H1 (cell line): Measurements from ENCODE around the gene APBA2. TPM values are rescaled to one million over a fixed set of nuclear protein-coding genes. Genes with fewer than 3 reads are reported as not detected.

ENCODE experiments used
- CTCF ChIA-PET: fragments of 300-600 bp; sonication (Branson Sonifier 250); formaldehyde crosslinking; loops from one replicate; lab custom pipeline; 2021; ENCODE audit not compliant: partially characterized antibody; lab: Charles Lee
- POLR2A ChIA-PET: fragments of 300-600 bp; sonication (Branson Sonifier 250); formaldehyde crosslinking; loops from one replicate; lab custom pipeline; 2021; ENCODE audit warnings: inconsistent platforms; ENCODE audit not compliant: partially characterized antibody; lab: Charles Lee
- DNase-seq, 2 experiments: peaks; one replicate each; pipeline versions ENCODE4 v3.0.0 to v3.0.0-alpha.2; 2010 to 2022; ENCODE audit warnings: low spot score in 2 of 2, low read depth in 1 of 2, mixed read lengths in 1 of 2
- FAIRE-seq: peaks from 2 replicates; lab custom pipeline; 2011; peaks lifted over from hg19 to GRCh38; lab: Jason Lieb, UNC
- H2AFZ ChIP-seq: 2 replicates; pipeline ENCODE4 v1.8.1; 2012; ENCODE audit warnings: low read length, inconsistent platforms
- H2AK5ac ChIP-seq: 2 replicates; pipeline ENCODE4 v1.6.1; 2013; ENCODE audit warnings: low read depth, low read length
- H2BK120ac ChIP-seq: replicated peaks from 2 replicates; pipeline ENCODE3; 2013; ENCODE audit warnings: low read depth, low read length, inconsistent platforms
- H2BK12ac ChIP-seq: 2 replicates; pipeline ENCODE4 v1.6.1; 2013; ENCODE audit warnings: low read depth, low read length
- H2BK15ac ChIP-seq: 2 replicates; pipeline ENCODE4 v1.6.1; 2013; ENCODE audit warnings: low read length
- H2BK20ac ChIP-seq: 2 replicates; pipeline ENCODE4 v1.6.1; 2013; ENCODE audit warnings: low read length
- H2BK5ac ChIP-seq: 2 replicates; pipeline ENCODE4 v1.6.1; 2013; ENCODE audit warnings: low read depth, low read length
- H3K14ac ChIP-seq: 2 replicates; pipeline ENCODE4 v1.6.1; 2013; ENCODE audit warnings: inconsistent platforms; ENCODE audit not compliant: insufficient read length
- H3K18ac ChIP-seq: 2 replicates; pipeline ENCODE4 v1.6.1; 2013; ENCODE audit warnings: low read length; ENCODE audit errors: extremely low read depth
- H3K23ac ChIP-seq: 2 replicates; pipeline ENCODE4 v1.6.1; 2013; ENCODE audit warnings: inconsistent platforms; ENCODE audit not compliant: insufficient read length
- H3K23me2 ChIP-seq: 2 replicates; pipeline ENCODE4 v1.6.1; 2013; ENCODE audit warnings: low read depth, low read length
- H3K27ac ChIP-seq: 2 replicates; pipeline ENCODE4 v1.6.1; 2011; ENCODE audit warnings: low read depth, low read length, inconsistent platforms
- H3K27me3 ChIP-seq, 4 experiments: replicated peaks in 1 of 4; 1 replicate in 1 of 4; 2 replicates in 3 of 4; pipeline versions ENCODE4 v1.6.1 to v1.8.1; 2011 to 2013; ENCODE audit warnings: low read length in 3 of 4, mild to moderate bottlenecking in 3 of 4, inconsistent platforms in 2 of 4, mixed read lengths in 2 of 4, moderate library complexity in 1 of 4; ENCODE audit not compliant: control insufficient read depth in 3 of 4, insufficient read depth in 3 of 4; ENCODE audit errors: extremely low read depth in 1 of 4
- H3K36me3 ChIP-seq, 4 experiments: 2 replicates each; pipeline versions ENCODE4 v1.6.1 to v1.8.1; 2011 to 2013; ENCODE audit warnings: mild to moderate bottlenecking in 4 of 4, low read length in 3 of 4, moderate library complexity in 2 of 4, control low read depth in 1 of 4, inconsistent platforms in 1 of 4; ENCODE audit not compliant: insufficient read depth in 4 of 4, control insufficient read depth in 2 of 4
- H3K4ac ChIP-seq: replicated peaks from 2 replicates; pipeline ENCODE3; 2013; ENCODE audit warnings: low read length, low read depth, mixed read lengths, inconsistent platforms; ENCODE audit not compliant: insufficient read length
- H3K4me1 ChIP-seq, 4 experiments: replicated peaks in 1 of 4; 1 replicate in 1 of 4; 2 replicates in 3 of 4; pipeline versions ENCODE4 v1.6.1 to v1.8.1; 2011 to 2013; ENCODE audit warnings: low read length in 3 of 4, inconsistent platforms in 2 of 4, mixed read lengths in 1 of 4; ENCODE audit not compliant: insufficient read depth in 4 of 4, control insufficient read depth in 3 of 4
- H3K4me2 ChIP-seq, 2 experiments: 2 replicates each; pipeline versions ENCODE4 v1.6.1 to v1.8.1; 2011 to 2013; ENCODE audit warnings: low read depth in 2 of 2, low read length in 2 of 2, control low read depth in 1 of 2, inconsistent platforms in 1 of 2, mild to moderate bottlenecking in 1 of 2; ENCODE audit not compliant: insufficient read depth in 1 of 2
- H3K4me3 ChIP-seq, 4 experiments: fragments of 200-600, 300-600 bp in 1 of 4; sonication (generic), shearing (Covaris generic), sonication (Bioruptor Twin) in 1 of 4; 2 replicates each; pipeline versions ENCODE4 v1.5.1 to v1.8.1; 2011 to 2016; ENCODE audit warnings: low read length in 4 of 4, low read depth in 3 of 4, control low read depth in 2 of 4, inconsistent platforms in 2 of 4, mild to moderate bottlenecking in 2 of 4, mixed read lengths in 1 of 4, moderate library complexity in 1 of 4; ENCODE audit not compliant: insufficient read depth in 2 of 4; ENCODE audit errors: extremely low read depth in 1 of 4
- H3K56ac ChIP-seq: replicated peaks from 2 replicates; pipeline ENCODE3; 2013; ENCODE audit warnings: low read depth, mild to moderate bottlenecking, mixed read lengths, low read length, inconsistent platforms; ENCODE audit not compliant: insufficient read length
- H3K79me1 ChIP-seq: 2 replicates; pipeline ENCODE4 v1.6.1; 2013; ENCODE audit warnings: low read depth, low read length, control low read depth
- H3K79me2 ChIP-seq, 2 experiments: 2 replicates each; pipeline versions ENCODE4 v1.6.1 to v1.8.1; 2012 to 2013; ENCODE audit warnings: low read length in 2 of 2, mild to moderate bottlenecking in 2 of 2, inconsistent platforms in 1 of 2; ENCODE audit not compliant: insufficient read depth in 2 of 2, control insufficient read depth in 1 of 2
- H3K9ac ChIP-seq, 4 experiments: replicated peaks in 1 of 4; 1 replicate in 1 of 4; 2 replicates in 3 of 4; pipeline versions ENCODE4 v1.6.1 to v1.8.1; 2011 to 2013; ENCODE audit warnings: low read depth in 3 of 4, low read length in 3 of 4, control low read depth in 2 of 4, mild to moderate bottlenecking in 2 of 4, moderate library complexity in 2 of 4, inconsistent platforms in 1 of 4; ENCODE audit errors: extremely low read depth in 1 of 4
- H3K9me3 ChIP-seq, 2 experiments: 2 replicates each; pipeline versions ENCODE4 v1.6.1 to v1.8.1; 2012 to 2013; ENCODE audit warnings: mild to moderate bottlenecking in 2 of 2, moderate library complexity in 2 of 2, control low read depth in 1 of 2, inconsistent platforms in 1 of 2, low read depth in 1 of 2, low read length in 1 of 2, mixed read lengths in 1 of 2; ENCODE audit not compliant: insufficient read depth in 2 of 2
- H4K20me1 ChIP-seq, 2 experiments: replicated peaks in 1 of 2; 2 replicates each; pipeline versions ENCODE3 to v1.8.1; 2011 to 2013; ENCODE audit warnings: inconsistent platforms in 2 of 2, low read length in 2 of 2, mild to moderate bottlenecking in 1 of 2; ENCODE audit not compliant: insufficient read depth in 2 of 2, control insufficient read depth in 1 of 2
- H4K5ac ChIP-seq: 2 replicates; pipeline ENCODE4 v1.6.1; 2013; ENCODE audit warnings: low read length, low read depth, mixed read lengths, inconsistent platforms; ENCODE audit not compliant: insufficient read length
- H4K8ac ChIP-seq: 2 replicates; pipeline ENCODE4 v1.8.0; 2013; ENCODE audit warnings: mild to moderate bottlenecking, moderate library complexity, low read length, inconsistent platforms; ENCODE audit not compliant: insufficient read depth; ENCODE audit errors: extremely low read depth
- H4K91ac ChIP-seq: replicated peaks from 2 replicates; pipeline ENCODE3; 2013; ENCODE audit warnings: low read length, mixed read lengths, inconsistent platforms; ENCODE audit not compliant: insufficient read length
- GABPA ChIP-seq: IDR thresholded peaks from 2 replicates; pipeline ENCODE4 v1.6.1; 2011; ENCODE audit warnings: mild to moderate bottlenecking, low read length, moderate library complexity, borderline replicate concordance; ENCODE audit not compliant: insufficient read depth
- RBBP5 ChIP-seq: IDR thresholded peaks from 2 replicates; pipeline ENCODE4 v1.7.1; 2012; ENCODE audit warnings: low read depth, mild to moderate bottlenecking, inconsistent platforms, low read length, moderate library complexity, borderline replicate concordance
- SIN3A ChIP-seq, 2 experiments: IDR thresholded peaks in 1 of 2; conservative IDR thresholded peaks in 1 of 2; 2 replicates each; pipeline ENCODE4 v1.6.1; 2011 to 2012; ENCODE audit warnings: low read length in 2 of 2, improper control_type of control experiment in 1 of 2, low read depth in 1 of 2, mild to moderate bottlenecking in 1 of 2
- SIX5 ChIP-seq: IDR thresholded peaks from 2 replicates; pipeline ENCODE4 v1.6.1; 2011; ENCODE audit warnings: mild to moderate bottlenecking, low read depth, low read length
- TAF7 ChIP-seq: optimal IDR thresholded peaks from 2 replicates; pipeline ENCODE3; 2011; ENCODE audit warnings: low read depth, mild to moderate bottlenecking, inconsistent platforms, low read length, moderate library complexity, borderline replicate concordance
- WGBS, 2 experiments: shearing (Covaris generic) in 1 of 2; methylation state at CpG; one replicate each; pipeline versions ENCODE4 v1.1.6 to v1.1.7; 2013 to 2015; ENCODE audit warnings: low lambda C conversion rate in 2 of 2, mixed read lengths in 2 of 2, inconsistent platforms in 1 of 2, low coverage in 1 of 2, missing lambda C conversion rate in 1 of 2; ENCODE audit not compliant: insufficient replicate concordance in 2 of 2, insufficient coverage in 1 of 2, insufficient read length in 1 of 2; ENCODE audit errors: extremely low coverage in 1 of 2, missing lambda C conversion rate in 1 of 2; 5-methylcytosine and 5-hydroxymethylcytosine counted together
- polyA plus RNA-seq, 7 experiments: library from polyadenylated mRNA; depleted of rRNA in 3 of 7; stranded (reverse) in 5 of 7; unstranded in 2 of 7; fragments of >200 nt in 5 of 7; fragments of 200-250 nt in 2 of 7; gene quantifications; 1 replicate in 5 of 7; 2 replicates in 1 of 7; 4 replicates in 1 of 7; pipeline versions ENCODE4 v1.2.1 to v1.2.3, GENCODE V29; 2011 to 2013; ENCODE audit warnings: missing spikeins in 2 of 7, mixed read lengths in 2 of 7
- total RNA-seq: library from RNA; stranded (reverse); fragmentation: NEBNext Ultra II Directional; extraction: Animal tissue kit (Norgen Biotek cat#: 25700); gene quantifications from 2 replicates; pipeline ENCODE4 v1.2.1, GENCODE V29; 2021
- TF ChIP-seq, protein P1 (sequence below), 3 experiments: IDR thresholded peaks; 1 replicate in 2 of 3; 2 replicates in 1 of 3; pipeline versions ENCODE4 v1.5.1 to v1.6.1; 2011; ENCODE audit warnings: low read length in 3 of 3, mild to moderate bottlenecking in 3 of 3, inconsistent platforms in 2 of 3, low read depth in 1 of 3, moderate library complexity in 1 of 3; ENCODE audit not compliant: insufficient read depth in 1 of 3; ENCODE audit errors: control extremely low read depth in 1 of 3
- TF ChIP-seq, protein P2 (sequence below): IDR thresholded peaks from 2 replicates; pipeline ENCODE4 v1.6.1; 2012; ENCODE audit warnings: inconsistent platforms
- TF ChIP-seq, protein P3 (sequence below): IDR thresholded peaks from 2 replicates; pipeline ENCODE4 v1.6.1; 2012; ENCODE audit warnings: low read length, inconsistent platforms

APBA2 gene
- total and polyA plus RNA-seq, 2 of the 8 experiments (the other 6 are each of a cell fraction or from before 2014, with no cell fraction given), result 15.5 to 19.0 TPM

DNA sequence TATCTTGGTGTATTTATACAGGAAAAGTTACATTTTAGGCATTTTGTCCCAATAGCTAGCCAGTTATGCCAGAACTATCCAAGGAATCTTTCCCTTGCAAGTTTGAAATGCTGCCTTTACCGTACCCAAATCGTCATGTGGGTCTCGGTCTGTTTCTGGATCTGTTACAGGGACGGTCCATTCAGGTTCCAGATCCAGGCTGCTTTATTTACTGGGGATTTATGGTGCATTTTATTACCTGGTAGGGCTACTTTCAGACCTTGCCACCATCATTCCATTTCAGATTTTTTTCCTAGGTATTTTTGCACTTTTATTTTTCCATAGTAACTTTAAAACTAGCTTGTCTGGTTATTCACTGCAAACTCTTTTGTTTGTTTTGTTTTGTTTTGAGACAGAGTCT is 197.4 kb downstream of the APBA2 start:
- FAIRE-seq (no peak), DNase-seq (no peak)
- Histone ChIP-seq H2BK15ac (no peak overlapping the region), H3K36me3 (no peaks in the 10 kb centered on the region), H3K4me3 (no peak overlapping the region), H4K91ac (no peak overlapping the region), H3K4ac (no peak overlapping the region), H3K18ac (no peak overlapping the region), H3K4me2 (no peak overlapping the region), H4K20me1 (no peaks in the 10 kb centered on the region), H3K9ac (no peak overlapping the region), H2BK20ac (no peak overlapping the region), H2BK5ac (no peak overlapping the region), H3K23ac (no peak overlapping the region), H2AK5ac (no peak overlapping the region), H2AFZ (no peak overlapping the region), H3K4me1 (0 out of 7 replicates have a peak, but pooled peaks cover 0 to 2% (median 0%) of the 10 kb centered on the region in 4 experiments), H3K14ac (no peak overlapping the region), H4K8ac (no peak overlapping the region), H3K79me1 (no peaks in the 10 kb centered on the region), H2BK120ac (no peak overlapping the region), H3K23me2 (no peaks in the 10 kb centered on the region), H3K9me3 (peaks cover 0 to 3% of the 10 kb centered on the region in 2 experiments; a peak in 1 of 4 replicates), H3K56ac (no peak overlapping the region), H3K79me2 (no peaks in the 10 kb centered on the region), H3K27ac (no peak overlapping the region), H2BK12ac (no peak overlapping the region), H4K5ac (no peak overlapping the region), H3K27me3 (no peaks in the 10 kb centered on the region)
- ChIA-PET POLR2A (no interaction called here), CTCF (interaction anchor here (0.6 to 1.4 kb wide), 4 partner anchors 19 to 630 kb away, joined by 3 to 7 read pairs (median 4); no protein-coding TSS in a partner anchor)
- WGBS, 2 experiments, result 93% methylated on average over 4 of the region's 4 CpGs; no CpG with 5 or more reads in 1 of the 2 experiments
- TF ChIP-seq, protein P1, sequence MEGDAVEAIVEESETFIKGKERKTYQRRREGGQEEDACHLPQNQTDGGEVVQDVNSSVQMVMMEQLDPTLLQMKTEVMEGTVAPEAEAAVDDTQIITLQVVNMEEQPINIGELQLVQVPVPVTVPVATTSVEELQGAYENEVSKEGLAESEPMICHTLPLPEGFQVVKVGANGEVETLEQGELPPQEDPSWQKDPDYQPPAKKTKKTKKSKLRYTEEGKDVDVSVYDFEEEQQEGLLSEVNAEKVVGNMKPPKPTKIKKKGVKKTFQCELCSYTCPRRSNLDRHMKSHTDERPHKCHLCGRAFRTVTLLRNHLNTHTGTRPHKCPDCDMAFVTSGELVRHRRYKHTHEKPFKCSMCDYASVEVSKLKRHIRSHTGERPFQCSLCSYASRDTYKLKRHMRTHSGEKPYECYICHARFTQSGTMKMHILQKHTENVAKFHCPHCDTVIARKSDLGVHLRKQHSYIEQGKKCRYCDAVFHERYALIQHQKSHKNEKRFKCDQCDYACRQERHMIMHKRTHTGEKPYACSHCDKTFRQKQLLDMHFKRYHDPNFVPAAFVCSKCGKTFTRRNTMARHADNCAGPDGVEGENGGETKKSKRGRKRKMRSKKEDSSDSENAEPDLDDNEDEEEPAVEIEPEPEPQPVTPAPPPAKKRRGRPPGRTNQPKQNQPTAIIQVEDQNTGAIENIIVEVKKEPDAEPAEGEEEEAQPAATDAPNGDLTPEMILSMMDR (IDR thresholded peaks at IDR 0.05; ENCODE audit: control extremely low read depth in 1 of 3, insufficient read depth in 1 of 3, low read depth in 1 of 3, low read length in 3 of 3), result no peak
- TF ChIP-seq SIN3A (conservative IDR thresholded peaks at IDR 0.05 in 1 of 2, IDR thresholded peaks at IDR 0.05 in 1 of 2; ENCODE audit: low read depth in 1 of 2, low read length in 2 of 2) (no peak), SIX5 (no peak), GABPA (no peak), RBBP5 (no peak), TAF7 (no peak)
- TF ChIP-seq, protein P2, sequence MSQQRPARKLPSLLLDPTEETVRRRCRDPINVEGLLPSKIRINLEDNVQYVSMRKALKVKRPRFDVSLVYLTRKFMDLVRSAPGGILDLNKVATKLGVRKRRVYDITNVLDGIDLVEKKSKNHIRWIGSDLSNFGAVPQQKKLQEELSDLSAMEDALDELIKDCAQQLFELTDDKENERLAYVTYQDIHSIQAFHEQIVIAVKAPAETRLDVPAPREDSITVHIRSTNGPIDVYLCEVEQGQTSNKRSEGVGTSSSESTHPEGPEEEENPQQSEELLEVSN, result no peak
- TF ChIP-seq, protein P3, sequence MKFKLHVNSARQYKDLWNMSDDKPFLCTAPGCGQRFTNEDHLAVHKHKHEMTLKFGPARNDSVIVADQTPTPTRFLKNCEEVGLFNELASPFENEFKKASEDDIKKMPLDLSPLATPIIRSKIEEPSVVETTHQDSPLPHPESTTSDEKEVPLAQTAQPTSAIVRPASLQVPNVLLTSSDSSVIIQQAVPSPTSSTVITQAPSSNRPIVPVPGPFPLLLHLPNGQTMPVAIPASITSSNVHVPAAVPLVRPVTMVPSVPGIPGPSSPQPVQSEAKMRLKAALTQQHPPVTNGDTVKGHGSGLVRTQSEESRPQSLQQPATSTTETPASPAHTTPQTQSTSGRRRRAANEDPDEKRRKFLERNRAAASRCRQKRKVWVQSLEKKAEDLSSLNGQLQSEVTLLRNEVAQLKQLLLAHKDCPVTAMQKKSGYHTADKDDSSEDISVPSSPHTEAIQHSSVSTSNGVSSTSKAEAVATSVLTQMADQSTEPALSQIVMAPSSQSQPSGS, result no peak
